GM21825 (cell line): ENCODE data around the gene DHX29.

ENCODE experiments used
- ATAC-seq: cut with Tn5 transposase; IDR thresholded peaks from one replicate; pipeline ENCODE4 v1.9.1; 2021; ENCODE audit warnings: mild to moderate bottlenecking, moderate library complexity; ENCODE audit not compliant: unreplicated experiment

The DHX29 gene, protein sequence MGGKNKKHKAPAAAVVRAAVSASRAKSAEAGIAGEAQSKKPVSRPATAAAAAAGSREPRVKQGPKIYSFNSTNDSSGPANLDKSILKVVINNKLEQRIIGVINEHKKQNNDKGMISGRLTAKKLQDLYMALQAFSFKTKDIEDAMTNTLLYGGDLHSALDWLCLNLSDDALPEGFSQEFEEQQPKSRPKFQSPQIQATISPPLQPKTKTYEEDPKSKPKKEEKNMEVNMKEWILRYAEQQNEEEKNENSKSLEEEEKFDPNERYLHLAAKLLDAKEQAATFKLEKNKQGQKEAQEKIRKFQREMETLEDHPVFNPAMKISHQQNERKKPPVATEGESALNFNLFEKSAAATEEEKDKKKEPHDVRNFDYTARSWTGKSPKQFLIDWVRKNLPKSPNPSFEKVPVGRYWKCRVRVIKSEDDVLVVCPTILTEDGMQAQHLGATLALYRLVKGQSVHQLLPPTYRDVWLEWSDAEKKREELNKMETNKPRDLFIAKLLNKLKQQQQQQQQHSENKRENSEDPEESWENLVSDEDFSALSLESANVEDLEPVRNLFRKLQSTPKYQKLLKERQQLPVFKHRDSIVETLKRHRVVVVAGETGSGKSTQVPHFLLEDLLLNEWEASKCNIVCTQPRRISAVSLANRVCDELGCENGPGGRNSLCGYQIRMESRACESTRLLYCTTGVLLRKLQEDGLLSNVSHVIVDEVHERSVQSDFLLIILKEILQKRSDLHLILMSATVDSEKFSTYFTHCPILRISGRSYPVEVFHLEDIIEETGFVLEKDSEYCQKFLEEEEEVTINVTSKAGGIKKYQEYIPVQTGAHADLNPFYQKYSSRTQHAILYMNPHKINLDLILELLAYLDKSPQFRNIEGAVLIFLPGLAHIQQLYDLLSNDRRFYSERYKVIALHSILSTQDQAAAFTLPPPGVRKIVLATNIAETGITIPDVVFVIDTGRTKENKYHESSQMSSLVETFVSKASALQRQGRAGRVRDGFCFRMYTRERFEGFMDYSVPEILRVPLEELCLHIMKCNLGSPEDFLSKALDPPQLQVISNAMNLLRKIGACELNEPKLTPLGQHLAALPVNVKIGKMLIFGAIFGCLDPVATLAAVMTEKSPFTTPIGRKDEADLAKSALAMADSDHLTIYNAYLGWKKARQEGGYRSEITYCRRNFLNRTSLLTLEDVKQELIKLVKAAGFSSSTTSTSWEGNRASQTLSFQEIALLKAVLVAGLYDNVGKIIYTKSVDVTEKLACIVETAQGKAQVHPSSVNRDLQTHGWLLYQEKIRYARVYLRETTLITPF (N-terminal part only)

DNA sequence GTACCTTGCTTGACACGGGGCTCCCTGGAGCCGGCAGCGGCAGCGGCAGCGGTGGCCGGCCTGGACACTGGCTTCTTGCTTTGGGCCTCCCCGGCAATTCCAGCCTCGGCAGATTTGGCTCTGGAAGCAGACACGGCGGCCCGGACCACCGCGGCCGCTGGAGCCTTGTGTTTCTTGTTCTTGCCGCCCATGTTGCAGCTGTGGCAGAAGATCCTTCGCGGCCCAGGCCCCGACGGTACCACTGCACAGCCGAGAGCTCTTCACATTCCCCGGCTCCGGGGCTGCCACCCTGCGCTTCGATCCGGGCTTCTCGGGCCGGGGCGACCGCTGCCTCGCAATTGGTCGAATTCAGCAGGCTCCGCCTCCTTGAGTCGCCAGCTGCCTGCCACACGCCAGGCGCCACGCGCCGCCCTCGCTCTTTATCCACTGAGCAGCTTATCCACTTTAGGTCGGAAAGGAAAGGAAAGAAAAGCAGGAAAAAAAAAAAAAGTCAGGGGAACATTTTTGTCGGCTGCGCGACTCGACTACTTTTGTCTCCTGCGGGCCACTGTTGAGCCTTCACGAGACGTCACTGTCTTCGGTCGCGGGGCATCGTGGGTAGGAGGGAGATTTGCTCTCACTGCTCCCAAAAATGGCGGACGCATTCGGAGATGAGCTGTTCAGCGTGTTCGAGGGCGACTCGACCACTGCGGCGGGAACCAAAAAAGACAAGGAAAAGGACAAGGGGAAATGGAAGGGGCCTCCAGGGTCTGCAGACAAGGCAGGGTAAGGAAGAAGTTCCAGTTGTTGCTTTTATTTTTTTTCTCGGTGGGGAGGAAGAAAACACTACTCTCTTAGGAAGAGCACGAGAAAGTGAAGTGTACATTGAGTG lies at the start of gene DHX29, which contains the start of gene MTREX:
Gene DHX29 (minus strand): TSS at position 312 of the 871 bp plus-strand sequence. CDS start 121 bp downstream, at position 191.
Gene MTREX (plus strand): TSS at position 607 of the 871 bp plus-strand sequence. CDS start 25 bp downstream, at position 632.
- ATAC-seq, result peak; percentile 89

DNA sequence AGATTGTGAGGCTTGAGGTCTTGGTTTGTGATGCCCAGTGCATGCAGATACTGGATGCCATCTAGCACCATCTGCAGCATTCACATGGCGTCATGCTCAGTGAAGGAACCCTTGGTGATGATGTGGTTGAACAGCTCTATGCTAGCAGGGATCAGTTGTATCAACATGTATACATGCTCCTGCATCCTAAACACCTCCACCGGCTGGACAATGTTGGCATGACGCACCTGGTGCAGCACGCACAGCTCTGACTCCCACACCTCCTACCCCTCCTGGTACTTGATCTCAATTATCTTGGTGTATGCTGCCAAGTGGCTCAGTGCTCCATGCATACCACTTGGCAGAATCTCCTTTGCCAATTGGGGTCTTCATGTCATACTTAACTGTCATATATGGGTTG lies 49.4 kb upstream of the DHX29 start:
- no peak for ATAC-seq

DNA sequence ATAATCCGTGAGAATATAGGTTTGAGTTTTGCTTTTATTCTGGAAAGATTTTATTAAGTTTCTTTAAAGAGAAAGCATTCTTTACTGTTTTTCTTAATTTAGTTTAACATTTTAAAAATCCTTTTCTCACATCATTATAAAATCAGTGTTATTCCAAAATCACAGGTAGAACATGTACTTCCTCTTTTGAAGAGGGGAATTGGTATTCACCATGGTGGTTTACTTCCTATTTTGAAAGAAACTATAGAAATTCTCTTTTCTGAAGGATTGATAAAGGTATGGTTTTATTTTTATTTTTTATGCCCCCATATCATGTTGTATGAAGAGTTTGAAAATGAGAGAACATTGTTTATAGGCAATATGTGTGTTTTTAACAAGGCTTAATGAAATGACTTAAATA lies 43.3 kb upstream of the DHX29 start:
- ATAC-seq, result no peak

DNA sequence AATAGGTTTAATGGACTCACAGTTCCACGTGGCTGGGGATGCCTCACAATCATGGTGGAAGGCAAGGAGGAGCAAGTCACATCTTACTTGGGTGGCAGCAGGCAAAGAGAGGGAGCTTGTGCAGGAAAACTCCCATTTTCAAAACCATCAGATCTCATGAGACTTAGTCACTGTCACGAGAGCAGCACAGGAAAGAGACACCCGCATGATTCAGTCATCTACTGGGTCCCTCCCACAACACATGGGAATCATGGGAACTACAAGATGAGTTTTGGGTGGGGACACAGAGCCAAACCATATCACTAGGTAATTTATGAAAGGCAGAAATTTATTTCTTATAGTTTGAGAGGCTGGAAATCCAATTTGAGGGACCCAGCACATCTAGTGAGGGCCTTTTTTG lies 40.3 kb upstream of the DHX29 start:
- ATAC-seq, result no peak

DNA sequence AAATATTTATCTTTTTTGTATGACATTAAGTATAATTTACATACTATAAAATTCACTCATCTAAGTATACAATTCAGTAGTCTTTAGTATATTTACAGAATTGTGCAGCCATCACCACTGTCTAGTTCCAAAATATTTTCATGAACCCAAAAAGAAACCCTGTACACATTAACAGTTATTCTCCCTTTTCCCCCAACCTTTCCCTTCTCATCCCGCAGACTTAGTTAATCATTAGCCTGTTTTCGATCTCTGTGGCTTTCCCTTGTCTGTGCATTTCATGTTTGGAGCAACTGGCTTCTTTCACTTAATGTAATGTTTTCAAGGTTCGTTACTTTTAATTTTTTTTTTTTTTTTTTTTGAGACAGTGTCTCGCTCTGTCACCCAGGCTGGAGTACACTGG lies 37.8 kb upstream of the DHX29 start:
- ATAC-seq, result no peak

DNA sequence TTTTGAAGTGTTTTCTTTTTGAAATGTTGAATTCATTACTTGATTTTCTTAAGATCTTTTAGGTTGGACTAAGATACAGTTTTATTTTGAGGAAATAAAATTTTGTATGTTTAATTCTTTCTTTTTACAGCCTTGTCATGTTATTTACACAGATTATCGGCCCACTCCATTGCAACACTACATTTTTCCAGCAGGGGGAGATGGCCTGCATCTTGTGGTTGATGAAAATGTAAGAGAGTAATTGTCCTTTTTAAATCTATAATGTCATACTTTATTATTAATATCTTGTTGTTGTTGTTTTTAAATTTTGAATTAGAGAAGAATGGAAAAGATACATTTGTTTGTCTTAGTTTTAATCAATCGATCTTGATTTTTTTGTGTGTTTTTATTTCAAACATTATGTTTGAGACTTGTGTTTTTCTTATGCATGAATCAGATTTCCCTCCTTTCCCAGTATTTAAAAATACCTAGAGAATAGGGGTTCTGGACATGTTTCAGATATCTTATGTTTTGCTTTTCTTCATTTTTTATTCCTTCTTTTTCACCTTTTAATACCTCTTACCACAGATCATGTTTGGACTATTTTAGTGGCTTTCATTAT lies 37.0 kb upstream of the DHX29 start:
- ATAC-seq, result no peak

DNA sequence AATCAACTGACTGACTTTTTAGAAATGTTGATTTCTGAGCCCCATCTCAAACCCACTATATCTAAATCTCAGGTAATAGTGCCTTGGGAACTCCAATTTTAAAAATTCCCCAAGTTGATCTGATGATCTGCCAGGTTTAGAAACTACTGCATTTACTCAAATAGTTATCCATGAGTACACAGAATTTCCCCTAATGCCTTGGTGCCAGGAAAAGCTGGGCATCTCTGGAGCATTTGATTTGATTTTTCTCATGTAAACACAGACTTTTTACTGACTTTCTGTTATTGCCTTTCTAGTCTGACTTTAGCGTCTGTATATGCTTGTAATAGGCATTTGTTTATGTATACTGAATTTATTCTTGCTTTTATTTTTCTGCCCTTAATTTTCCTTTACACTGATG lies 36.1 kb upstream of the DHX29 start:
- no peak for ATAC-seq

DNA sequence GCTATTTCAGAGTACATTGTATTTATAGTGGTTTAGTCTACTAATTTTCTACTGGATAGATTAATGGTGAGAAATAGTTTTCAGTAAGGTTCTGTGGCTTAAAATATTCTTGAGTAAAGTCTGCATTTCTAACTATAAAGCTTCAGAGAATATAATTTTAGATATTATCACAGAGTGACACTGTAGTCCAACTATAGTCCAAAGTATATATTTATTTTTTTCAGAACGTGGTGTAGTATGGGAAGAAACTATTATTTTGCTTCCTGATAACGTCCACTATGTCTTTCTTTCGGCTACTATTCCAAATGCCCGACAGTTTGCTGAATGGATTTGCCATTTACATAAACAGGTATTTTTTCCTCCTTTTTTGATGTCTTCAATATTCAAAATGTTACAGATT lies 35.6 kb upstream of the DHX29 start:
- ATAC-seq, result no peak

DNA sequence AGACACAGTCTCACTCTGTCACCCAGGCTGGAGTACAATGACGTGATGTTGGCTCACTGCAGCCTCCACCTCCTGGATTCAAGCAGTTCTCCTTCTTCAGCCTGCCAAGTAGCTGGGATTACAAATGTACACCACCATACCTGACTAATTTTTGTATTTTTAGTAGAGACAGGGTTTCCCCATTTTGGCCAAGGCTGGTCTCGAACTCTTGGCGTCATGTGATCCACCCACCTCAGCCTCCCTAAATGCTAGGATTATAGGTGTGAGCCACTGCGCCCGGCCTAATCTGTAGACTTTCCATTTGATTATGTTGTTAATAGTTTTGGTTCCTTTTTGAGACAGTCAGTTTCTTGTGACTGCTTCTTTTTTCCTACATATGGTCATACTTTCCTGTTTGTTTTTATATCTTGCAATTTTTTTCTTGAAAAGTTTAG lies 31.3 kb upstream of the DHX29 start:
- ATAC-seq, result no peak

DNA sequence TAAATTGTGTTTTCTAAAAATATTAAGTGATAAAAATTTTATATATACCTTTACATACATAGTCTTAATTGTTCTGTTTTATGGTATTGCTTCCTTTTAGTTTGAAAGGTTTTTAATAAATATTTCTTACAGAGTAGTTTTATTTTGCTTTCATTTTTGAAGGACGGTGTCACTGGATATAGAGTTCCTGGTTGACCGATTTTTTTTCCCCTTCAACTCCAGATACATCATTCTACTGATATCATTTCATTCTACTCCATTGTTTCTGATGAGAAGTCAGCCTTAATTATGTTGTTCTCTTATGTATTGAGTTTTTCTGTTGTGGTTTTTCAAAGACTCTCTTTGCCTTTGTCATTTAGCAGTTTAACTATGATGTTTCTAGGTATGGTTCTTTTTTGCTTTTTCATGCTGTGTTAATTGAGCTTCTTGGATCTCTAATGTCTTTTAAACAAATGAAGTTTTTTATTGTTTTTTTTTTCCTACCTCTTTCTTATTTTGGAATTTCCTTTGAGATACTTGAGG lies 30.7 kb upstream of the DHX29 start:
- ATAC-seq, result no peak

DNA sequence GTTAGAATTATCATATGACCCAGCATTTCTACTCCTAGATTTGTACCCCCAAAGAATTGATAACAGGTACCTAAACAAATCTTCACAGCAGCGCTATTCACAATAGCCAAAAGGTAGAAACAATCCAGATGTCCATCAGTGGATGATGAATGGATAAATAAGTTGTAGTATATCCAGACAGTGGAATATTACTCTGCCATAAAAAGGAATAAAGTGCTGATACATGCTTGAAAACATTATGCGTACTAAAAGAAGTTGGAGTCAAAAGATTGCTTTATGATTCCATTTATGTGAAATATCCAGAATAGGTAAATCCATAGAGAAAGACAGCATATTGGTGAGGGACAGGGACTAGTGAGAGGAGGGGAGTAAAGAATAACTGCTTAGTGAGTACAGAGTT lies 26.3 kb upstream of the DHX29 start:
- no peak for ATAC-seq

DNA sequence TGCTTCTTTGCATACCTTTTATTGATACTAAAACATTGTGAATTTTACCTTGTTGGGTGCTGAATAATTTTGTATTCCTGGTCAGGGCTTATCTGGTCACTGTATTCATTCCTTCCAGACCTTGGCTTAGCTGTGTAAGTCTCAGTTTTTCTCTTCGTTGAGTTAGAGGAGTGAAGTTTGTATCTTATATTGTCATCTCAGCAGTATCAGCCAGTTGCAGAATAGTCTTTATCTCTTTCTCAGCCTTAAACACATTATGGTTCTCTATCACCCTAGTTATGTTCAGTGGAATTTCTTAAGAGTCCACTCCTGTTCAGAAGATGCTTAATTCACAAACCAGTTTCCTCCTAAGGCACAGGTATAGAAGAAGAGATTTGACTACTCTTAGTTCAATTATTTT lies 25.5 kb upstream of the DHX29 start:
- no peak for ATAC-seq

DNA sequence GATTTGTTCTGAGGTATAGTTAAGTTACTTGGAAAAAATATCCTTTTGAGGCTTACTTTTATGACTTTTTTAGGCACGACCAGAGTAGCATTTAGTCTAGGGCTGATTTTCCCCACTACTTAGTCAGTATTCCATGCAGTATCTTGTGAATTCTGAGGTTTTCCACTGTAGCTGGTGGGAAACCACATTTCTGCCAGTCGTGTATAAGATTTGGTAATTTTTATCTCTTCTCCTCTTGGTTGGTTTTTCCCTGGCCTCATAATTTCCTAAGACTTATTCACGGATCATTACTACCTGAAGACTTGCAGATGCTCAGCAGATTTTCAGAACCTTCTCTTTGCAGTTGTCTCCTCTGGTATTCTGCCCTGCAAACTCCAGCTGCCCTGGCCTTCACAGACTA lies 23.8 kb upstream of the DHX29 start:
- ATAC-seq, result no peak

DNA sequence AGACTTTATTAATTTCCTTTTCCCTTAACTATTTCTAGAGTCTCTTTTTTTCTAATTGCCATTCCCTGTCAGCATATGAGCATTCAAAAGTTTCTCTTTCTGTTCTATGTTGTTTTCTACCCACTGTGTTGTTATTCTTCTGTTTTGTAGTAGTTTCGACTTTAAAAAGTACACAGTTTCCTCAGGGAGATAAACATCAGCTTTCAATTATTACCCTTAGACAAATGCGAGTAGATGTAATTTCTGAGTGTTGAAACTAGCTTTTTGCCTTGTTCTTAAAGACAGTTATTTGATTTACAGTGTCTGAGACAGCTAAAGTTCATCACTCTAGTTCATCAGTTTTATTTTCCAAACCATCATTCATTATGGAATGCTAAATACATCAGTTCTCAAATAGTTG lies 19.8 kb upstream of the DHX29 start:
- no peak for ATAC-seq

DNA sequence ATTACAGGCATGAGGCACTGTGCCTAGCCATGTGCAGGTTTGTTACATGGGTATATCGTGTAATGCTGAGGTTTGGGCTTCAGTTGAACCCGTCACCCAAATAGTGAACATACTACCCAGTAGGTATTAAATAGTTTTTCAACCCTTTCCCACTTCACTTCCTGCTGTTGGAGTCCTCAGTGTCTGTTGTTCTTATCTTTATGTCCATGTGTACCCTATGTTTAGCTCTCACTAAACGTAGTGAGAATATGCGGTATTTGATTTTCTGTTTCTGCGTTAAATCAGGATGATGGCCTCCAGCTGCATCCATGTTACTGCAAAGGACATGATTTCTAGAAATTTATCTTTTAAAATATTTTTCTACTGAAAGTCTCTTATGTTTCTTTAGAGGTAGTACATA lies 18.1 kb upstream of the DHX29 start:
- no peak for ATAC-seq

DNA sequence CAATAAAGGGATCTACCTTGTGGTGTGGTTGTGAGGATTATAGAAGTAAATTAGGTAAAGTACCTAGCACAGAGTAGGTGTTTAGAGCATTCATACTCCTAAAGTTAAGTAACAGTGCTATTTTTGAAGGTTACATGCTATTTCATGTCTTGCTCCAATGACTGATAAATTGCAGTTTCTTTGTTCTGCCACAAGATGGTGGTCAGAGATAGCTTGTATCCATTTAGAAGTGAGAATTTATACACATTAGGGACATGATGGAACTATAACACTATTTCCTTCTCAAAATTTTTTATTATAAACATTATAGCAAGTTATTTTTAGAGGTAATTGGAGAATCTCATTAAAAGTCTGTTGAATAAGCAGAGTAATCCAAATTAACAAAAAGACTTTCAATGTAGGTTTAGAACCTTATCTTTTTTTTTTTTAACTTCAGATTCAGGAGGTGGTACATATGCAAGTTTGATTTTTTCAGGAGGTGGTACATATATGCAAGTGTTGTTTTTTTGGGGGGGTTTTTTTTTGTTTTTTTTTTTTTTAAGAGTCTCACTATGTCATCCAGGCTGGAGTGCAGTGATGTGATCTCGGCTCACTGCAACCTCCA lies 17.4 kb upstream of the DHX29 start:
- no peak for ATAC-seq

DNA sequence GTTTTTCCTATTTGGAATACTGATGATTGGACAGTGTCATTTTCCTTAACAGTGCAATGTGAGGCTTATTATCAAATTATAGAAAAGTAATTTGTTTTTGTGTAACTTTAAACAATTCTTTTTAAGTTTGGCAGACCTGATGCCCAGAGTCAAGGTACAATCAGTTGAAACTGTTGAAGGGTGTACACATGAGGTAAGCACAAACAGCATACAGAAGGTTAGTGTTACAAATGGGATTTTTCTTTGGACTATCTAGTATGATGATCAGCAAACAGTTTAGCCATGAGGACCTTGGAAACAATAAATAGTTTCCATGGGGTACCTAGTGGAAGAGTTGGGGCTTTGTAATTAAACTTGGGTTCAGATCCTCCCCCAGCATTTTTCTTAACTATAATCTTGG lies 16.5 kb upstream of the DHX29 start:
- ATAC-seq, result no peak

DNA sequence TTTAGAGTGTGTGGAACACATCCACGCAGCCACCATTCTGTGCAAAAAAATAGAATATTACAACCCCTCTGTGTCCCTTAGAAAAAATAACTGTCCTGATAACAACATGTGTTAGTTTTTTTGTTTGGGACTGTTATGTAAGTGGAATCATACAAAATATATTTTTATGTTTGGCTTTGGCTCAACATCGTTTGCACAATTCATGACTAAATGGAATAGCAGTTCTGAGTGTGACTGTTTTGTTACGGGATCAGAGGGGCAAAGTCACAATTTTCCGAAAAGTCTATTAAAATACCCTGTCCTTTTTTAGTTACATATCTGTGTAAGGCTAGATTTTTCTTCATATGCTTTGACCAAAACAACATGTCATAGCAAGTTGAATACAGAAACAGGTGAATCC lies 13.1 kb upstream of the DHX29 start:
- no peak for ATAC-seq

DNA sequence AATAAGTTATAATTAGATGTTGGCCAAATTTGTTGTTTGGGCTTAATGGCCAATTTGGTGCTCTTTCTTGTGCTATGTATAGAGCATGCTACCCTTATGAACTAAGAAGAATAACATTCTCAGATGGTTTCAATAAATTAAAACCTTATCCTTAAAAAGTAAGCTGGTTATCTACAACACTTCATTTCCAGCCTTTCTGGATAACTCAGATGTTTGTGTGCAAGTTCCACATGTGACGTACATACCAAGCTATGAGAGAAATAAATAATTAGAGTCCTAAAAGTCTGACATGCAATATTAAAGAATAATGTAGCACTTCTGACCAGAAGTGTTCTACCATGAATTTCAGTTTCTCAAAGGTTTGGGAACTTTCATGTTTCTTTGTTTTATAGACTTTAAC lies 12.0 kb upstream of the DHX29 start:
- ATAC-seq, result no peak
